ENCODE data around the gene CLTRN. TPM values are rescaled to one million over a fixed set of nuclear protein-coding genes. Genes with fewer than 3 reads are reported as not detected.

CLTRN gene
- total RNA-seq, 1 donor from 2014 or later, result 0.90 TPM

- TF ChIP-seq CTCF (IDR thresholded peaks at IDR 0.05), result no peak
- H3K4me1 ChIP-seq, result no peaks in the 10 kb centered on the region
- intact Hi-C loops (cut with DNase I), result no loop called here
- no peaks in the 10 kb centered on the region for H3K9me3 ChIP-seq
- no peak overlapping the region for H3K27ac ChIP-seq
- H3K27me3 ChIP-seq, result no peaks in the 10 kb centered on the region
- no peak overlapping the region for H3K4me3 ChIP-seq
- H3K36me3 ChIP-seq, result no peaks in the 10 kb centered on the region
- ATAC-seq (no peak), DNase-seq (no peak)
Observed at GRCh38 chrX:15594371-15594770, 70.2 kb downstream of the CLTRN start.

- no peak for TF ChIP-seq CTCF (IDR thresholded peaks at IDR 0.05)
- Histone ChIP-seq H3K4me1 (no peaks in the 10 kb centered on the region), H3K9me3 (no peaks in the 10 kb centered on the region), H3K27me3 (no peaks in the 10 kb centered on the region), H3K27ac (no peak overlapping the region), H3K36me3 (no peaks in the 10 kb centered on the region), H3K4me3 (no peak overlapping the region)
- ATAC-seq, result peak; percentile 55
- intact Hi-C loops (cut with DNase I), result no loop called here
- DNase-seq, result no peak
Observed at GRCh38 chrX:15579778-15580747, 84.5 kb downstream of the CLTRN start.

Other genes starting within 250 kb of the CLTRN start
- 24.8 TPM for gene PIR, start 171.5 kb downstream of the CLTRN start, total RNA-seq
- 3.6 TPM for gene BMX, start 164.0 kb downstream of the CLTRN start, total RNA-seq
- 3.4 TPM for gene ACE2, start 63.8 kb downstream of the CLTRN start, total RNA-seq
- 11.2 TPM for gene CA5B, start 73.5 kb upstream of the CLTRN start, total RNA-seq
- gene ZRSR2, start 125.7 kb upstream of the CLTRN start, total RNA-seq, result 9.5 TPM
- 41.2 TPM for gene AP1S2, start 190.0 kb upstream of the CLTRN start, total RNA-seq